Left hindlimb (tissue), 1 donor: Measurements from ENCODE around the gene TRIM44.
"Not testable (repeated sequence)": the region's sequence is repeated elsewhere in the genome, so short reads cannot be mapped to it uniquely, and the experiment has no call there.

Experiments used
- DNase-seq: peaks from one replicate; pipeline ENCODE4 v3.0.0-alpha.2; 2018

Gene TRIM44

GRCh38 chr11:35761899-35762298 is 99.3 kb downstream of the TRIM44 start:
- no peak for DNase-seq

GRCh38 chr11:35763301-35763700 is 100.7 kb downstream of the TRIM44 start:
- DNase-seq: no peak

GRCh38 chr11:35763765-35764164 is 101.2 kb downstream of the TRIM44 start:
- no peak for DNase-seq

GRCh38 chr11:35764417-35764816 is 101.8 kb downstream of the TRIM44 start:
- DNase-seq: no peak

- no peak for DNase-seq
Measured at GRCh38 chr11:35765211-35765610, 102.6 kb downstream of the TRIM44 start.

GRCh38 chr11:35766651-35767050 is 104.1 kb downstream of the TRIM44 start:
- DNase-seq: no peak

- DNase-seq: not testable (repeated sequence)
Measured at GRCh38 chr11:35770425-35770824, 107.8 kb downstream of the TRIM44 start.

GRCh38 chr11:35771722-35772121 is 109.1 kb downstream of the TRIM44 start:
- no peak for DNase-seq

GRCh38 chr11:35777241-35777640 is 114.7 kb downstream of the TRIM44 start:
- DNase-seq: not testable (repeated sequence)

GRCh38 chr11:35778943-35779342 is 116.4 kb downstream of the TRIM44 start:
- DNase-seq: not testable (repeated sequence)

- DNase-seq: no peak
Measured at GRCh38 chr11:35779409-35779808, 116.8 kb downstream of the TRIM44 start.

GRCh38 chr11:35780951-35781860 is 118.6 kb downstream of the TRIM44 start:
- DNase-seq: no peak

- no peak for DNase-seq
Measured at GRCh38 chr11:35781861-35782470, 119.4 kb downstream of the TRIM44 start.

- DNase-seq: no peak
Measured at GRCh38 chr11:35783809-35784208, 121.2 kb downstream of the TRIM44 start.

GRCh38 chr11:35784699-35785098 is 122.1 kb downstream of the TRIM44 start:
- DNase-seq: no peak

- DNase-seq: no peak
Measured at GRCh38 chr11:35785287-35786167, 123.0 kb downstream of the TRIM44 start.

- no peak for DNase-seq
Measured at GRCh38 chr11:35786188-35786587, 123.6 kb downstream of the TRIM44 start.

- peak; percentile 61 for DNase-seq
Measured at GRCh38 chr11:35787013-35787504, 124.5 kb downstream of the TRIM44 start.

GRCh38 chr11:35787626-35788025 is 125.1 kb downstream of the TRIM44 start:
- DNase-seq: no peak

- no peak for DNase-seq
Measured at GRCh38 chr11:35791088-35791958, 128.7 kb downstream of the TRIM44 start.

GRCh38 chr11:35792148-35792845 is 129.7 kb downstream of the TRIM44 start:
- DNase-seq: no peak
